GM12878 (cell line): ENCODE measurements around the gene EGFL8. TPM values are rescaled to one million over a fixed set of nuclear protein-coding genes. Genes with fewer than 3 reads are reported as not detected.

Experiments
- ATAC-seq: fragments of 200-7000 bp; cut with Tn5 transposase; 3 replicates; pipeline ENCODE4 v1.9.1; 2020; ENCODE audit warnings: mild to moderate bottlenecking, moderate library complexity
- BruUV-seq: library from RNA; stranded (reverse); fragments of 400-500 nt; replicated peaks from 2 replicates; lab custom pipeline; 2021; lab: Mats Ljungman, UMichigan
- CTCF ChIA-PET: fragments of 300-600 bp; sonication (Branson Sonifier 250); formaldehyde crosslinking; extraction: SDS; loops from one replicate; lab custom pipeline; 2021; ENCODE audit warnings: inconsistent platforms; lab: Yijun Ruan, JAX
- POLR2A ChIA-PET: fragments of 350-600 bp; formaldehyde crosslinking; extraction: SDS; loops from one replicate; lab custom pipeline; 2021; ENCODE audit warnings: inconsistent platforms; lab: Charles Lee
- RAD21 ChIA-PET: fragments of 300-600 bp; sonication (Branson Sonifier 250); formaldehyde crosslinking; loops from one replicate; lab custom pipeline; 2023; ENCODE audit warnings: antibody characterized with exemption; ENCODE audit not compliant: unreplicated experiment; lab: Charles Lee
- SMC1A ChIA-PET: fragments of 300-600 bp; sonication (Branson Sonifier 250); formaldehyde crosslinking; loops from one replicate; lab custom pipeline; 2023; ENCODE audit not compliant: unreplicated experiment, uncharacterized antibody; lab: Charles Lee
- DNase-seq: peaks from one replicate; pipeline ENCODE4 v3.0.0-alpha.2; 2011; ENCODE audit warnings: low read depth, low spot score
- FAIRE-seq: peaks from 3 replicates; lab custom pipeline; 2011; peaks lifted over from hg19 to GRCh38; lab: Jason Lieb, UNC
- H2AFZ ChIP-seq: 2 replicates; pipeline ENCODE4 v1.6.0; 2011; ENCODE audit warnings: low read depth, low read length, control low read depth; ENCODE audit not compliant: control insufficient read depth
- H3K27ac ChIP-seq: 2 replicates; pipeline ENCODE4 v1.5.1; 2011; ENCODE audit warnings: control low read depth; ENCODE audit not compliant: control insufficient read depth, insufficient read depth
- H3K27me3 ChIP-seq, 2 experiments: replicated peaks in 1 of 2; 2 replicates each; pipeline versions ENCODE4 v1.6.0 to v1.6.1; 2011; ENCODE audit warnings: low read length in 1 of 2; ENCODE audit not compliant: control insufficient read depth in 2 of 2, insufficient read depth in 2 of 2
- H3K36me3 ChIP-seq, 2 experiments: 2 replicates each; pipeline ENCODE4 v1.5.1; 2011; ENCODE audit warnings: low read length in 1 of 2; ENCODE audit not compliant: control insufficient read depth in 2 of 2, insufficient read depth in 2 of 2
- H3K4me1 ChIP-seq: 2 replicates; pipeline ENCODE4 v1.6.1; 2011; ENCODE audit warnings: mild to moderate bottlenecking, low read length, moderate library complexity, mixed read lengths; ENCODE audit not compliant: control insufficient read depth, insufficient read depth
- H3K4me2 ChIP-seq: 2 replicates; pipeline ENCODE4 v1.6.0; 2011; ENCODE audit warnings: control low read depth; ENCODE audit not compliant: control insufficient read depth, insufficient read depth
- H3K4me3 ChIP-seq: fragments of 200-600 bp; sonication (generic); 2 replicates; pipeline ENCODE4 v1.5.1; 2016
- H3K79me2 ChIP-seq: 2 replicates; pipeline ENCODE4 v1.6.0; 2011; ENCODE audit warnings: low read length; ENCODE audit not compliant: control insufficient read depth, insufficient read depth
- H3K9ac ChIP-seq: 2 replicates; pipeline ENCODE4 v1.8.0; 2011; ENCODE audit warnings: low read length, control low read depth, mixed read lengths; ENCODE audit not compliant: control insufficient read depth, insufficient read depth
- H3K9me3 ChIP-seq: replicated peaks from 3 replicates; pipeline ENCODE4 v1.5.1; 2011; ENCODE audit warnings: mild to moderate bottlenecking, low read length; ENCODE audit not compliant: control insufficient read depth, insufficient read depth
- H4K20me1 ChIP-seq: 2 replicates; pipeline ENCODE4 v1.6.0; 2011; ENCODE audit not compliant: control insufficient read depth, insufficient read depth
- CREM ChIP-seq: IDR thresholded peaks from 2 replicates; pipeline ENCODE4 v1.6.1; 2014; ENCODE audit warnings: antibody characterized with exemption, low read depth
- DPF2 ChIP-seq: fragments of 450-650 bp; IDR thresholded peaks from 2 replicates; pipeline ENCODE4 v1.6.1; 2017; ENCODE audit warnings: mild to moderate bottlenecking
- ESRRA ChIP-seq: IDR thresholded peaks from 2 replicates; pipeline ENCODE4 v1.6.1; 2012; ENCODE audit warnings: mild to moderate bottlenecking, low read length, improper control_type of control experiment
- ETV6 ChIP-seq, 2 experiments: fragments of 450-650 bp in 1 of 2; IDR thresholded peaks in 1 of 2; conservative IDR thresholded peaks in 1 of 2; 2 replicates each; pipeline ENCODE4 v1.6.1; 2014; ENCODE audit warnings: antibody characterized with exemption in 1 of 2, borderline replicate concordance in 1 of 2, low read depth in 1 of 2, mild to moderate bottlenecking in 1 of 2, moderate library complexity in 1 of 2
- GABPA ChIP-seq: IDR thresholded peaks from 2 replicates; pipeline ENCODE4 v1.6.1; 2014; ENCODE audit warnings: antibody characterized with exemption, low read depth, mild to moderate bottlenecking, inconsistent platforms
- RUNX3 ChIP-seq: IDR thresholded peaks from 2 replicates; pipeline ENCODE4 v1.6.1; 2012; ENCODE audit warnings: low read length, inconsistent platforms
- SMARCA5 ChIP-seq: fragments of 450-650 bp; IDR thresholded peaks from 2 replicates; pipeline ENCODE4 v1.6.1; 2017; ENCODE audit warnings: mild to moderate bottlenecking
- YBX1 ChIP-seq: fragments of 450-650 bp; IDR thresholded peaks from 2 replicates; pipeline ENCODE4 v1.6.1; 2016; ENCODE audit warnings: antibody characterized with exemption
- WGBS: methylation state at CpG from one replicate; pipeline ENCODE4 v1.1.6; 2016; ENCODE audit warnings: low lambda C conversion rate; ENCODE audit not compliant: insufficient replicate concordance, insufficient coverage; ENCODE audit errors: missing lambda C conversion rate; 5-methylcytosine and 5-hydroxymethylcytosine counted together
- in situ Hi-C: fragments of 300-500 bp; cut with MboI; formaldehyde crosslinking; loops from 9 replicates; pipeline ENCODE4 v1.14.3; 2018; ENCODE audit warnings: mixed read lengths
- intact Hi-C: fragments of 100-400 bp; cut with micrococcal nuclease; formaldehyde crosslinking; loops from one replicate; pipeline ENCODE4 v1.14.2; 2022; ENCODE audit not compliant: unreplicated experiment
- polyA plus RNA-seq, 11 experiments: library from polyadenylated mRNA; depleted of rRNA in 4 of 11; unstranded in 6 of 11; stranded (reverse) in 5 of 11; fragments of >200 nt; fragmentation: Nextera tagmentation in 4 of 11; fragmentation: Illumina TruSeq in 1 of 11; extraction: Ambion mirVana in 4 of 11; extraction: Trizol in 1 of 11; gene quantifications; 1 replicate in 1 of 11; 2 replicates in 10 of 11; pipeline versions ENCODE4 v1.2.1 to v1.2.3, GENCODE V29; 2011 to 2016; ENCODE audit warnings: inconsistent platforms in 2 of 11, missing spikeins in 2 of 11, low read depth in 1 of 11
- total RNA-seq, 4 experiments: library from RNA; depleted of rRNA in 3 of 4; stranded (reverse); fragments of >200 nt in 3 of 4; fragmentation: Illumina TruSeq in 1 of 4; extraction: Trizol in 1 of 4; gene quantifications; 2 replicates each; pipeline versions ENCODE4 v1.2.1 to v1.2.3, GENCODE V29; 2013 to 2021
- TF ChIP-seq, protein P1 (sequence below): fragments of 450-650 bp; formaldehyde crosslinking; IDR thresholded peaks from 2 replicates; pipeline ENCODE4 v1.4.0; 2022; ENCODE audit warnings: mild to moderate bottlenecking, moderate library complexity
- TF ChIP-seq, protein P2 (sequence below): fragments of 450-650 bp; IDR thresholded peaks from 2 replicates; pipeline ENCODE4 v1.6.1; 2017; ENCODE audit warnings: borderline replicate concordance
- TF ChIP-seq, protein P3 (sequence below): fragments of 150-350 bp; IDR thresholded peaks from 2 replicates; pipeline ENCODE4 v1.6.1; 2016; ENCODE audit warnings: low read depth, low read length
- TF ChIP-seq, protein P4 (sequence below): IDR thresholded peaks from 2 replicates; pipeline ENCODE4 v1.6.1; 2012; ENCODE audit warnings: mild to moderate bottlenecking, low read depth, low read length

The EGFL8 gene
- total and polyA plus RNA-seq, 10 of the 15 experiments (the other 5 are each of a cell fraction or from before 2014, with no cell fraction given) = 0.07 to 3.5 (median 1.4) TPM

DNA sequence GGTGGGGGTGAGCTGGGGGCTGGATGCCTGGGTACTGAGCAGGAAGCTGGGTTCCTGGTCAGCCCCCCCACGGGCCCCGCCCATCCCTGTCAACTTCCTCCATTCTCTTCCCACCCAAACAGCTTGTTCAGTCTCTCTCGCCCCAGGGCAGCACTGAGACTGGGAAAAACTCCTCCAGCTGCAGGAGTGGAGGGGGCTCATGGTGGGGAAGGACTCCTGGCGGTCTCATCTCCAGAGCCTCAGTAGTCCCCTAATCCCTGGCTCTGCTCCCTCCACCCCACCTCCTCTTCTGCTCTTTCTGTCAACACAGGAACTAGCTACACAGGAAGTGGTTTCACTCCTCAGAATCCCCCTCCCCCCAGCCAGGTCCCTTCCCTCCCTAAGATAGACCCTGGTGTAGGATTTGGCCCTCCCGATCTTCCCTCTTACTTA lies 28.2 kb downstream of the EGFL8 start, which contains the start of gene GPSM3:
Gene GPSM3 (minus strand): TSS at position 36 of the 432 bp plus-strand sequence. CDS start 130 bp downstream, outside the sequence.
- peak within 1 kb of the TSS; percentile 9; the same call in 1 of the 2 replicates for H2AFZ ChIP-seq
- H3K79me2 ChIP-seq = peaks cover 54% of the 10 kb centered on the region
- ChIA-PET POLR2A (interaction anchor here (0.5 to 7.0 kb wide), 10 partner anchors 14 to 837 kb away, joined by 3 to 123 read pairs (median 5); partner anchors contain the start of genes AGPAT1, ATF6B, FKBPL and HLA-DMA), RAD21 (interaction anchor here (0.7 to 3.7 kb wide), 7 partner anchors 13 to 779 kb away, joined by 3 to 27 read pairs (median 3); partner anchors contain the start of genes AGPAT1, ATF6B and FKBPL), CTCF (interaction anchor here (1.3 to 4.2 kb wide), 4 partner anchors 14 to 74 kb away, joined by 4 to 35 read pairs (median 7); partner anchors contain the start of genes ATF6B and FKBPL), SMC1A (interaction anchor here (0.7 to 4.3 kb wide), 4 partner anchors 15 to 63 kb away, joined by 3 to 41 read pairs (median 14); partner anchors contain the start of genes AGPAT1, ATF6B, FKBPL and RNF5)
- intact Hi-C loops = no loop called here
- H3K27me3 ChIP-seq = no peaks in the 10 kb centered on the region
- H3K36me3 ChIP-seq = peaks cover 0 to 2% of the 10 kb centered on the region in 2 experiments; a peak in 1 of 4 replicates
- peak within 1 kb of the TSS; percentile 99 for H3K4me2 ChIP-seq
- DNase-seq (peak; percentile 59), ATAC-seq (no peak), FAIRE-seq (peak; percentile 38)
- H3K4me3 ChIP-seq = peak within 1 kb of the TSS; percentile 90
- peak within 1 kb of the TSS; percentile 100 for H3K27ac ChIP-seq
- no peaks in the 10 kb centered on the region for H3K9me3 ChIP-seq
- H3K9ac ChIP-seq = peak within 1 kb of the TSS; percentile 99
- H4K20me1 ChIP-seq = no peaks in the 10 kb centered on the region
- in situ Hi-C loops = no loop called here
- no TSS peak for BruUV-seq
- peaks cover 32% of the 10 kb centered on the region for H3K4me1 ChIP-seq
- 0% methylated on average over 5 of the region's 5 CpGs for WGBS
- TF ChIP-seq CREM (no peak), RUNX3 (no peak), SMARCA5 (no peak), ETV6 (conservative IDR thresholded peaks at IDR 0.05 in 1 of 2, IDR thresholded peaks at IDR 0.05 in 1 of 2; ENCODE audit: borderline replicate concordance in 1 of 2, low read depth in 1 of 2) (peak in 1 of 2 experiments; percentile 65; a peak in 1 of 4 replicates), DPF2 (no peak; the same call in 1 of the 2 replicates), ESRRA (no peak), YBX1 (no peak), GABPA (no peak)
- TF ChIP-seq, protein P1, sequence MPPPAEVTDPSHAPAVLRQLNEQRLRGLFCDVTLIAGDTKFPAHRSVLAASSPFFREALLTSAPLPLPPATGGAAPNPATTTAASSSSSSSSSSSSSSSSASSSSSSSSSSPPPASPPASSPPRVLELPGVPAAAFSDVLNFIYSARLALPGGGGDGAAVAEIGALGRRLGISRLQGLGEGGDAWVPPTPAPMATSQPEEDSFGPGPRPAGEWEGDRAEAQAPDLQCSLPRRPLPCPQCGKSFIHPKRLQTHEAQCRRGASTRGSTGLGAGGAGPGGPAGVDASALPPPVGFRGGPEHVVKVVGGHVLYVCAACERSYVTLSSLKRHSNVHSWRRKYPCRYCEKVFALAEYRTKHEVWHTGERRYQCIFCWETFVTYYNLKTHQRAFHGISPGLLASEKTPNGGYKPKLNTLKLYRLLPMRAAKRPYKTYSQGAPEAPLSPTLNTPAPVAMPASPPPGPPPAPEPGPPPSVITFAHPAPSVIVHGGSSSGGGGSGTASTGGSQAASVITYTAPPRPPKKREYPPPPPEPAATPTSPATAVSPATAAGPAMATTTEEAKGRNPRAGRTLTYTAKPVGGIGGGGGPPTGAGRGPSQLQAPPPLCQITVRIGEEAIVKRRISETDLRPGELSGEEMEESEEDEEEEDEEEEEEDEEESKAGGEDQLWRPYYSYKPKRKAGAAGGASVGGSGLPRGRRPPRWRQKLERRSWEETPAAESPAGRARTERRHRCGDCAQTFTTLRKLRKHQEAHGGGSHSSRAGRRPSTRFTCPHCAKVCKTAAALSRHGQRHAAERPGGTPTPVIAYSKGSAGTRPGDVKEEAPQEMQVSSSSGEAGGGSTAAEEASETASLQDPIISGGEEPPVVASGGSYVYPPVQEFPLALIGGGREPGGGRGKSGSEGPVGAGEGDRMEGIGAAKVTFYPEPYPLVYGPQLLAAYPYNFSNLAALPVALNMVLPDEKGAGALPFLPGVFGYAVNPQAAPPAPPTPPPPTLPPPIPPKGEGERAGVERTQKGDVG (CRISPR knock-in tag) = no peak
- TF ChIP-seq, protein P2, sequence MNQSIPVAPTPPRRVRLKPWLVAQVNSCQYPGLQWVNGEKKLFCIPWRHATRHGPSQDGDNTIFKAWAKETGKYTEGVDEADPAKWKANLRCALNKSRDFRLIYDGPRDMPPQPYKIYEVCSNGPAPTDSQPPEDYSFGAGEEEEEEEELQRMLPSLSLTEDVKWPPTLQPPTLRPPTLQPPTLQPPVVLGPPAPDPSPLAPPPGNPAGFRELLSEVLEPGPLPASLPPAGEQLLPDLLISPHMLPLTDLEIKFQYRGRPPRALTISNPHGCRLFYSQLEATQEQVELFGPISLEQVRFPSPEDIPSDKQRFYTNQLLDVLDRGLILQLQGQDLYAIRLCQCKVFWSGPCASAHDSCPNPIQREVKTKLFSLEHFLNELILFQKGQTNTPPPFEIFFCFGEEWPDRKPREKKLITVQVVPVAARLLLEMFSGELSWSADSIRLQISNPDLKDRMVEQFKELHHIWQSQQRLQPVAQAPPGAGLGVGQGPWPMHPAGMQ = no peak
- TF ChIP-seq, protein P3, sequence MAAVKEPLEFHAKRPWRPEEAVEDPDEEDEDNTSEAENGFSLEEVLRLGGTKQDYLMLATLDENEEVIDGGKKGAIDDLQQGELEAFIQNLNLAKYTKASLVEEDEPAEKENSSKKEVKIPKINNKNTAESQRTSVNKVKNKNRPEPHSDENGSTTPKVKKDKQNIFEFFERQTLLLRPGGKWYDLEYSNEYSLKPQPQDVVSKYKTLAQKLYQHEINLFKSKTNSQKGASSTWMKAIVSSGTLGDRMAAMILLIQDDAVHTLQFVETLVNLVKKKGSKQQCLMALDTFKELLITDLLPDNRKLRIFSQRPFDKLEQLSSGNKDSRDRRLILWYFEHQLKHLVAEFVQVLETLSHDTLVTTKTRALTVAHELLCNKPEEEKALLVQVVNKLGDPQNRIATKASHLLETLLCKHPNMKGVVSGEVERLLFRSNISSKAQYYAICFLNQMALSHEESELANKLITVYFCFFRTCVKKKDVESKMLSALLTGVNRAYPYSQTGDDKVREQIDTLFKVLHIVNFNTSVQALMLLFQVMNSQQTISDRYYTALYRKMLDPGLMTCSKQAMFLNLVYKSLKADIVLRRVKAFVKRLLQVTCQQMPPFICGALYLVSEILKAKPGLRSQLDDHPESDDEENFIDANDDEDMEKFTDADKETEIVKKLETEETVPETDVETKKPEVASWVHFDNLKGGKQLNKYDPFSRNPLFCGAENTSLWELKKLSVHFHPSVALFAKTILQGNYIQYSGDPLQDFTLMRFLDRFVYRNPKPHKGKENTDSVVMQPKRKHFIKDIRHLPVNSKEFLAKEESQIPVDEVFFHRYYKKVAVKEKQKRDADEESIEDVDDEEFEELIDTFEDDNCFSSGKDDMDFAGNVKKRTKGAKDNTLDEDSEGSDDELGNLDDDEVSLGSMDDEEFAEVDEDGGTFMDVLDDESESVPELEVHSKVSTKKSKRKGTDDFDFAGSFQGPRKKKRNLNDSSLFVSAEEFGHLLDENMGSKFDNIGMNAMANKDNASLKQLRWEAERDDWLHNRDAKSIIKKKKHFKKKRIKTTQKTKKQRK = no peak
- TF ChIP-seq, protein P4, sequence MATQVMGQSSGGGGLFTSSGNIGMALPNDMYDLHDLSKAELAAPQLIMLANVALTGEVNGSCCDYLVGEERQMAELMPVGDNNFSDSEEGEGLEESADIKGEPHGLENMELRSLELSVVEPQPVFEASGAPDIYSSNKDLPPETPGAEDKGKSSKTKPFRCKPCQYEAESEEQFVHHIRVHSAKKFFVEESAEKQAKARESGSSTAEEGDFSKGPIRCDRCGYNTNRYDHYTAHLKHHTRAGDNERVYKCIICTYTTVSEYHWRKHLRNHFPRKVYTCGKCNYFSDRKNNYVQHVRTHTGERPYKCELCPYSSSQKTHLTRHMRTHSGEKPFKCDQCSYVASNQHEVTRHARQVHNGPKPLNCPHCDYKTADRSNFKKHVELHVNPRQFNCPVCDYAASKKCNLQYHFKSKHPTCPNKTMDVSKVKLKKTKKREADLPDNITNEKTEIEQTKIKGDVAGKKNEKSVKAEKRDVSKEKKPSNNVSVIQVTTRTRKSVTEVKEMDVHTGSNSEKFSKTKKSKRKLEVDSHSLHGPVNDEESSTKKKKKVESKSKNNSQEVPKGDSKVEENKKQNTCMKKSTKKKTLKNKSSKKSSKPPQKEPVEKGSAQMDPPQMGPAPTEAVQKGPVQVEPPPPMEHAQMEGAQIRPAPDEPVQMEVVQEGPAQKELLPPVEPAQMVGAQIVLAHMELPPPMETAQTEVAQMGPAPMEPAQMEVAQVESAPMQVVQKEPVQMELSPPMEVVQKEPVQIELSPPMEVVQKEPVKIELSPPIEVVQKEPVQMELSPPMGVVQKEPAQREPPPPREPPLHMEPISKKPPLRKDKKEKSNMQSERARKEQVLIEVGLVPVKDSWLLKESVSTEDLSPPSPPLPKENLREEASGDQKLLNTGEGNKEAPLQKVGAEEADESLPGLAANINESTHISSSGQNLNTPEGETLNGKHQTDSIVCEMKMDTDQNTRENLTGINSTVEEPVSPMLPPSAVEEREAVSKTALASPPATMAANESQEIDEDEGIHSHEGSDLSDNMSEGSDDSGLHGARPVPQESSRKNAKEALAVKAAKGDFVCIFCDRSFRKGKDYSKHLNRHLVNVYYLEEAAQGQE = no peak
